HEK293T (cell line): Measurements from ENCODE around the gene M1AP.

Source experiments
- ARNT ChIP-seq: fragments of 450-650 bp; IDR thresholded peaks from 2 replicates; pipeline ENCODE4 v1.6.1; 2017; ENCODE audit warnings: mild to moderate bottlenecking
- BHLHE40 ChIP-seq: fragments of 450-650 bp; IDR thresholded peaks from 2 replicates; pipeline ENCODE4 v1.6.1; 2016; ENCODE audit warnings: mild to moderate bottlenecking, moderate library complexity, borderline replicate concordance
- ELF4 ChIP-seq: fragments of 450-650 bp; IDR thresholded peaks from 2 replicates; pipeline ENCODE4 v1.6.1; 2017; ENCODE audit warnings: antibody characterized with exemption
- FOXA1 ChIP-seq: fragments of 450-650 bp; IDR thresholded peaks from 2 replicates; pipeline ENCODE4 v1.6.1; 2016; ENCODE audit warnings: mild to moderate bottlenecking
- FOXK2 ChIP-seq: fragments of 450-650 bp; IDR thresholded peaks from 2 replicates; pipeline ENCODE4 v1.6.1; 2016; ENCODE audit warnings: mild to moderate bottlenecking
- HDGF ChIP-seq: fragments of 450-650 bp; IDR thresholded peaks from 2 replicates; pipeline ENCODE4 v1.6.1; 2017; ENCODE audit warnings: antibody characterized with exemption, borderline replicate concordance
- NFRKB ChIP-seq: fragments of 450-650 bp; IDR thresholded peaks from 2 replicates; pipeline ENCODE4 v1.6.1; 2016; ENCODE audit warnings: mild to moderate bottlenecking, moderate library complexity
- SP1 ChIP-seq: fragments of 450-650 bp; IDR thresholded peaks from 2 replicates; pipeline ENCODE4 v1.6.1; 2017
- TARDBP ChIP-seq: fragments of 450-650 bp; IDR thresholded peaks from 2 replicates; pipeline ENCODE4 v1.6.1; 2016

DNA sequence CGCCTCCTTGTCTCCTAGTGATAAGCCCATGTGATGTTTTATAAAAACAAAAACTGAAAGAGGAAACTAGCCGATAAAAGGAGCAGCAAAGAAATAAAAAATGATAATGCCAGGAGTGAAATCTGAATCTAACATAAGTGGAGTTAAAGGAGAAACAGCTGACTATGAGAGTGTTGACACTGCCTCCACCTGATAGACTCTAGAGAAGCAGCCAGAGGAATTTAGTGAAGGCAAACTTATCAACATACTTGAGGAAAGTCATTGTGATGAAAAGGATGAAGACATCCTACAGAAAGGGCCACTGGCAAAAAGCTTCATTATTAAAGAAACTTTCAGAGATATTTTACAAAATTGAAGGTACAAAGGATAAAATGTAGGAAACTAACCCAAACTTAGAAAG, 1.9 kb downstream of the M1AP start:
- TF ChIP-seq FOXK2 (no peak), SP1 (no peak), TARDBP (no peak), NFRKB (no peak), ARNT (no peak), FOXA1 (no peak), HDGF (no peak), BHLHE40 (no peak), ELF4 (no peak)
